A375 (cell line): Measurements from ENCODE around the gene CLDND2. TPM values are rescaled to one million over a fixed set of nuclear protein-coding genes. Genes with fewer than 3 reads are reported as not detected.

Source experiments
- total RNA-seq: library from RNA; depleted of rRNA; stranded (reverse); fragments of >200 nt; shearing (Covaris generic); gene quantifications from 2 replicates; pipeline ENCODE4 v1.2.3, GENCODE V29; 2014; rRNA removed

Gene CLDND2, protein sequence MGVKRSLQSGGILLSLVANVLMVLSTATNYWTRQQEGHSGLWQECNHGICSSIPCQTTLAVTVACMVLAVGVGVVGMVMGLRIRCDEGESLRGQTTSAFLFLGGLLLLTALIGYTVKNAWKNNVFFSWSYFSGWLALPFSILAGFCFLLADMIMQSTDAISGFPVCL
- 0.64 TPM in 1 of 2 replicates, not detected in the other for total RNA-seq

DNA sequence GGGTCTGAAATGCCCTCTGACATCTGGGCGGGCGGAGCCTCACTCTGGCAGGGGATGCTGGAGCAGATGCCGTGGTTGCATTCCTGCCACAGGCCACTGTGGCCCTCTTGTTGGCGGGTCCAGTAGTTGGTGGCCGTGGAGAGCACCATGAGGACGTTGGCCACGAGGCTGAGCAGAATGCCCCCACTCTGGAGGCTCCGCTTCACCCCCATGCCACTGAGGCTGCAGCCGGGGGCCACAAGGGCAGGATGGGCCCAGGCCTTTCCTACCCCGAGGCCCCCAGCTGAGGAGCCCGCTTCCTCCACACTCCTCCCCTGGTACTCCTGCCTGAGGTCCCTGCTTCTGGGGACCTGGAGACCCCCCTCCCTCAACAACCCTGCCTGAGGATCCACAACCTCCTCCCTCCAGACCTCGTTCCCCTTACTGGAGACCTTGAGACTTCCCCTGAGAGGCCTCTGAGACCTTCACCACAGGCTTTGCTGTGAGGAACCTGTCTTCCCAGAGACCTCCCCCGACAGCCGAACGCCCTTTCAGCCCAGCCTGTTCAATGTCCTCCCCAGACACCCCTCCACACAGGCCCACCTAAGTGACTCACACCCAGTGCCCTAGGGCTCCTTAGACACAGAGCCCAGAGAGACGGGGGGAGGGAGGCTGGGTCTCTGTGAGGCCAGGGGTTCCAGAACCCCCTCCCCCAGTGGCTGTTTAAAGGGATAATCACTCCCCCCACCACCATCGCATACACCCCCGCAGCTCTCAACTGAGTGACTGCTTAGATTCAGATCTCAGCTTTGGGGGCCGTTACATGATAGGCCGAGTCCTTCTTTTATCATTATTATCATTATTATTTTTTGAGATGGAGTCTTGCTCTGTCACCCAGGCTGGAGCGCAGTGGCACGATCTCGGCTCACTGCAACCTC, at the start of gene CLDND2:
Gene CLDND2, minus strand, starts transcription at position 638 of the 917 bp plus-strand sequence. Its CDS starts 426 bp downstream, at position 212.

DNA sequence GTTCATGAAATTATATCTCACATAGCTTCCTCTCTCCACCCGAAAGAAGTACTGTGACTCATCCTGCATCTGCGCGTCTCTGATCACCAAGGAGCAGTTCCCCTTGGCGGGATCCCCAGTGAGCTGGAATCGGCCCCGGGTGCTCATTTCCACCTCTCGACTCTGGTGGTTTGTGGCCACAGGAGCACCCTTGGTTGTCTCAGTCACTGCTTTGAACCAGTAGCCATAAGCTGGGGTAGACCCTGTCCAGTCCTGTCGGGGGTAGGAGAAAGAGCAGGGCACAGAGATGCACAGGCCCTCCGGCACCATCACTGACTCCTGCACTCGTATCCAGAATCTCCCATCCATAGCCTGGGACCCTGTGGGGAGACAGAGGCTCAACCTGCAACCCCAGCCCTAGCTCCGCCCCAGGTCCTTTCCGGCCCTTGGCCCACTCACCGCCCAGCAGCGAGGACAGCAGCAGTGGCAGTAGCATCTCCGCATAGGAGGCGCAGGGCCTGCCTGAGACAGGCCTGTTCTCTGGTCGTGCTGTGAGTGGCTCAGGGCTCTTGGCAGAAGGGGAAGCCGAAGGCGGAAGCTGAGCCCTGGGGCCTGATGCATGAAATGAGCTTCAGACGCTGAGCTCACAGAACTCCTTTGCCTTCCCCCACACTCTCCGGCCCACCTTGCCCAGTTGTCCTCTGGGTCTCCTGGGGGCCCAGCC, 48.5 kb upstream of the CLDND2 start, which contains the start of gene SIGLEC10:
Gene SIGLEC10, minus strand, starts transcription at position 536 of the 703 bp plus-strand sequence. Its CDS starts 61 bp downstream, at position 475.

GRCh38 chr19:51387924-51388389, 19.2 kb upstream of the CLDND2 start, which contains the start of gene LIM2:
LIM2 (minus strand) TSS chr19:51387974; CDS start chr19:51387443, 531 bp downstream.

DNA sequence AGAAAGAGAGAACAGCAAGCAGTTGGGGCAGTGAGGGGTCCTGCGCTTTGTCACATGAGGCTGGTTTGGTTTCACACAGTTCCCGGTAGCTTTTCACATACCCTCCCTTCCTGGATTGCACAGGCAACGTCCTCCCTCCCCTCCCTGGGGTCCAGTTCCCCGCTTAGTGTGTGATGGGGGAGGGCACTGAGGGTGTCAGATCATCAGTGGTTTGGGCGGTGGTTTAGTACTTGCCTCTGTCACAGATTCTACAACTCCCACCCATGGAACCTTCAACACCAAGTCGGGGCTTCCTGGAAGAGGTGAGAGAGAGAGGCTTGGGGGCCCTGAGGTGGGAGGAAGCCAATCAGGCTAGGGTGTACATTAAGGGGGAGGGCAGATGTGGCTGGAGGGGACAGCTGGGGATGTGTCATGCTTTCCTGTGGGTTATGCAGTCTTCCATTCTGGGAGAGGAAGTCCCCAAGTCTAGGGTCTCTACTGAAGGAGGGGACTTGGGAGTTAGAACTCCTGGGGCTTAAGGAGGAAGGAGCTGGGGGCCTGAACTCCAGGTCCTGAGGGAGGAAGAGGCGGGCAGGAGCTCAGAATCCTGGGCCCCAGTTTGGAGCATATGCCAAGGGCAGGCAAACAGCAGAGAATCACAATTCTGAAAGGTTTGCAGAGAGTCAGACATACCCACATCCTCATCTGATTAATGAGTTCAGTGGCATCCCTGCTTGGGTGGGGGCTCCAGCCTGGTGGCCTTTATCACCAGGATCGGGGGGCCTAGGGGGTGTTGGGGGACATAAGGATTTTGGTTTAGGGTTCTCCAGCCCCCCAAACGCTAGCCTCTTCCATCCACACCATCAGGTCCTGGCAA, 4.1 kb upstream of the CLDND2 start, which contains the start of gene NKG7:
Gene NKG7, minus strand, starts transcription at position 6 of the 856 bp plus-strand sequence. CDS start 119 bp downstream, outside the sequence.

DNA sequence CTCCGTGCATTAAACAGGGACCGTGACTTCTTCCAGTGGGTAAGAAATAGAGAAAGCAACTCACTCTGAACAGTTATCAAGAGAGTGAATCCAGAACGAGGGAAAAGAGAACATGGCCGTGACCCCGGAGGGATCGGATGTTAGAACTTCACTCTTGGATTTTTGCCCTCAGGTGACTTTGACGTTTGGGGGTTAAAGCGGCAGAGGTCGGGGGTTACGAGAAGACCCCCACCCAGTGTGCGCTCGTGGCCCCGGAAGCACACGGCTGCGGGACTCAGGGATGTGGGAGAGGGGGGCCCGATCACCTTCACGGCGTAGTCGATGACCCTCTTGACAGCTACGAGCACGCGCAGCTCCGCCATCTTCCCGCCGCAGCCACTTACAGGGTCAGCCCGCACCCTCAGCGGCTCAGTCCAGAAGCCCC, 2.8 kb downstream of the CLDND2 start, which contains the start of gene ETFB:
Gene ETFB, minus strand, starts transcription at position 424 of the 424 bp plus-strand sequence. Its CDS starts 62 bp downstream, at position 362.

GRCh38 chr19:51341976-51342580, 26.7 kb downstream of the CLDND2 start, which contains the start of gene VSIG10L:
VSIG10L (minus strand) TSS chr19:51342139; CDS start chr19:51342124, 15 bp downstream.

Other genes starting within 250 kb of the CLDND2 start
- 0.08 TPM in 1 of 2 replicates, not detected in the other for gene SIGLEC9, start 244.1 kb downstream of the CLDND2 start, total RNA-seq
- gene SIGLEC7, start 226.7 kb downstream of the CLDND2 start, total RNA-seq, result not detected in 2 replicates
- 3.1 and 4.5 TPM in 2 replicates for gene CD33, start 143.9 kb downstream of the CLDND2 start, total RNA-seq
- 0.32 TPM in 1 of 2 replicates, not detected in the other for gene SIGLECL1, start 117.9 kb downstream of the CLDND2 start, total RNA-seq
- not detected in 2 replicates for gene IGLON5, start 57.4 kb downstream of the CLDND2 start, total RNA-seq
- 1.1 and 1.4 TPM in 2 replicates for gene VSIG10L, start 26.9 kb downstream of the CLDND2 start, total RNA-seq
- gene ETFB, start 2.6 kb downstream of the CLDND2 start, total RNA-seq, result 338 and 353 TPM in 2 replicates
- not detected in 2 replicates for gene NKG7, start 3.7 kb upstream of the CLDND2 start, total RNA-seq
- gene LIM2, start 19.0 kb upstream of the CLDND2 start, total RNA-seq, result not detected in 2 replicates
- not detected in 2 replicates for gene C19orf84, start 21.6 kb upstream of the CLDND2 start, total RNA-seq
- gene SIGLEC10, start 48.6 kb upstream of the CLDND2 start, total RNA-seq, result not detected in 2 replicates
- gene SIGLEC8, start 89.5 kb upstream of the CLDND2 start, total RNA-seq, result not detected in 2 replicates
- not detected in 2 replicates for gene CEACAM18, start 109.5 kb upstream of the CLDND2 start, total RNA-seq
- not detected in 2 replicates for gene SIGLEC12, start 132.8 kb upstream of the CLDND2 start, total RNA-seq
- not detected in 2 replicates for gene SIGLEC6, start 162.7 kb upstream of the CLDND2 start, total RNA-seq
- 2.3 and 3.4 TPM in 2 replicates for gene ZNF175, start 202.3 kb upstream of the CLDND2 start, total RNA-seq